GM19438 (cell line): Measurements from ENCODE around the gene ADGRD1.
"Not testable (repeated sequence)": the region's sequence is repeated elsewhere in the genome, so short reads cannot be mapped to it uniquely, and the experiment has no call there.

ENCODE experiments used
- ATAC-seq: cut with Tn5 transposase; IDR thresholded peaks from one replicate; pipeline ENCODE4 v1.9.1; 2021; ENCODE audit warnings: low read depth; ENCODE audit not compliant: unreplicated experiment

ADGRD1 gene

GRCh38 chr12:131067981-131068851 is 114.5 kb downstream of the ADGRD1 start:
- no peak for ATAC-seq

- not testable (repeated sequence) for ATAC-seq
Observed at GRCh38 chr12:131068926-131069720, 115.4 kb downstream of the ADGRD1 start.

GRCh38 chr12:131070136-131070535 is 116.4 kb downstream of the ADGRD1 start:
- not testable (repeated sequence) for ATAC-seq

- ATAC-seq = not testable (repeated sequence)
Observed at GRCh38 chr12:131070668-131071067, 117.0 kb downstream of the ADGRD1 start.

GRCh38 chr12:131071234-131071820 is 117.6 kb downstream of the ADGRD1 start:
- ATAC-seq = not testable (repeated sequence)

GRCh38 chr12:131071950-131072349 is 118.2 kb downstream of the ADGRD1 start:
- ATAC-seq = not testable (repeated sequence)

GRCh38 chr12:131072451-131073230 is 118.9 kb downstream of the ADGRD1 start:
- no peak for ATAC-seq

- no peak for ATAC-seq
Observed at GRCh38 chr12:131074221-131075083, 120.7 kb downstream of the ADGRD1 start.

- ATAC-seq = no peak
Observed at GRCh38 chr12:131075194-131075593, 121.5 kb downstream of the ADGRD1 start.

GRCh38 chr12:131075611-131076010 is 121.9 kb downstream of the ADGRD1 start:
- ATAC-seq = no peak

GRCh38 chr12:131076296-131076695 is 122.6 kb downstream of the ADGRD1 start:
- no peak for ATAC-seq

GRCh38 chr12:131076791-131077747 is 123.4 kb downstream of the ADGRD1 start:
- ATAC-seq = no peak

- ATAC-seq = no peak
Observed at GRCh38 chr12:131077931-131078391, 124.3 kb downstream of the ADGRD1 start.

GRCh38 chr12:131082290-131083194 is 128.8 kb downstream of the ADGRD1 start:
- no peak for ATAC-seq

- no peak for ATAC-seq
Observed at GRCh38 chr12:131084341-131085011, 130.8 kb downstream of the ADGRD1 start.

GRCh38 chr12:131085125-131085815 is 131.6 kb downstream of the ADGRD1 start:
- no peak for ATAC-seq
